KOPT-K1 (cell line): ENCODE measurements around the gene PPP2R5C.

Source experiments
- H3K27ac ChIP-seq: fragments of 200-600 bp; sonication (generic); 2 replicates; pipeline ENCODE4 v1.5.1; 2016; ENCODE audit warnings: antibody characterized with exemption, mild to moderate bottlenecking, low read depth, low read length; ENCODE audit not compliant: poor library complexity, severe bottlenecking
- H3K36me3 ChIP-seq: fragments of 200-600 bp; sonication (generic); 2 replicates; pipeline ENCODE4 v1.5.1; 2017; ENCODE audit warnings: antibody characterized with exemption, mild to moderate bottlenecking, low read length, moderate library complexity; ENCODE audit not compliant: insufficient read depth
- H3K9me3 ChIP-seq: fragments of 200-600 bp; sonication (generic); 2 replicates; pipeline ENCODE4 v1.5.1; 2017; ENCODE audit warnings: antibody characterized with exemption, low read length, mild to moderate bottlenecking; ENCODE audit not compliant: insufficient read depth, poor library complexity, severe bottlenecking

The PPP2R5C gene

DNA sequence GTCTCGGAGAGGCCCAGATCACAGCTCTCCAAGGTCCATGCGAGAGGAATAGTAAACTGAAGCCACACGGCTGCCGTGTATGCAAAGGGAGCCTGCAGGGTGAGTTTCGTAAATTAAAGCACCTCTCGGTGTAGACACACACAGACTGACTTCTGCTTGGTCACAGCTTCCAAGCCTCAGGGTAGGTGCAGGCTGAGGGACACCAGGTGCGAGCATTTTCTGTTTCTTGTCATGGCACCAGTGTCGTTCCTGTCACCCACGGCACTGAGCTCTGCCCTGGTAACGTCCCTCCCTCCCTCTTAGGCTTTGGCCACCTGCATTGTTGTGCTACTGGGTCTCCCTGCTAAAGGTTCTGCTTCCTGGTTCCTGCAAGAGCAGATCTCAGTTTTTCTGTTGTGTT is 126.7 kb downstream of the PPP2R5C start:
- peaks cover 97% of the 10 kb centered on the region for H3K36me3 ChIP-seq
- no peaks in the 10 kb centered on the region for H3K9me3 ChIP-seq
- no peak overlapping the region for H3K27ac ChIP-seq

GRCh38 chr14:101889366-101889765 is 127.9 kb downstream of the PPP2R5C start:
- no peak overlapping the region for H3K27ac ChIP-seq
- H3K9me3 ChIP-seq: no peaks in the 10 kb centered on the region
- peaks cover 97% of the 10 kb centered on the region for H3K36me3 ChIP-seq

DNA sequence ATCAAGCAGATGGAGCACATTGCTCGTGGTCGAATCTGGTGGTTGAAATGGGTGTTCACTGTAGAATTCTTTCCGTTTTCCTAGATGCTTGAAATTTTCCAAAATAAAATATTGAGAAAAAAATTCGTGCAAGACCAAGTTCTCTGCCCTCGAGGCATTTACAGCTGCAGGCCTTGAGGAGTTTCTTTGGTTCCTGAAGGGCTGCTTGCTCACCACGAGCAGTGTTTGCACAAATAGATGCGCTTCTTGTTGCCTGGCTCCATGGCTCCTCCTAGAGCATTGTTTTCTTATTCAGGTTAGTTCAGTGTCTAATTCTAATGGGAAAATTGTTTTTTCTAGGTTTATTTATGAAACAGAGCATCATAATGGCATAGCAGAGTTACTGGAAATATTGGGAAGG is 128.4 kb downstream of the PPP2R5C start:
- no peaks in the 10 kb centered on the region for H3K9me3 ChIP-seq
- H3K27ac ChIP-seq: no peak overlapping the region
- peaks cover 97% of the 10 kb centered on the region for H3K36me3 ChIP-seq

- H3K27ac ChIP-seq: no peak overlapping the region
Measured at GRCh38 chr14:101891471-101891870, 130.0 kb downstream of the PPP2R5C start.

GRCh38 chr14:101893759-101894158 is 132.2 kb downstream of the PPP2R5C start:
- H3K36me3 ChIP-seq: peaks cover 97% of the 10 kb centered on the region
- H3K27ac ChIP-seq: no peak overlapping the region

More at GRCh38 chr14:101891471-101891870, 130.0 kb downstream of the PPP2R5C start:
- peaks cover 97% of the 10 kb centered on the region for H3K36me3 ChIP-seq
- no peaks in the 10 kb centered on the region for H3K9me3 ChIP-seq

GRCh38 chr14:101894365-101895081 is 133.0 kb downstream of the PPP2R5C start:
- Histone ChIP-seq H3K9me3 (no peaks in the 10 kb centered on the region), H3K27ac (no peak overlapping the region), H3K36me3 (peaks cover 97% of the 10 kb centered on the region)

More at GRCh38 chr14:101893759-101894158, 132.2 kb downstream of the PPP2R5C start:
- no peaks in the 10 kb centered on the region for H3K9me3 ChIP-seq

DNA sequence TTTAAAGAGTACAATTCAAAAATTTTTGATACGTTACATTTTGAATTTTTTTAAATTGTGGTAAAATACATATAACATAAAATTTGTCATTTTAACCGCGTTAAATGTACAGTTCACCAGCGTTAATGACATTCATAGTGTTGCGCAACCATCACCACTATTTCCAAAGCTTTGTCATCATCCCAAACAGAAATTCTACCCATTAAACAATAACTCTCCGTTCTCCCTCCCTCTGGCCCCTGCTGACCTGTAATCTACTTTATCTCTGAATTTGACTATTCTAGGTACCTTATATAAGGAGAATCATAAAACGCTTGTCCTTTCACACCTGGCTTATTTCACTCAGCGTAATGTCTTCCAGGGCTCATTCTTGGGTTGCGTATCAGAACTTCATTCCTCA is 133.7 kb downstream of the PPP2R5C start:
- no peaks in the 10 kb centered on the region for H3K9me3 ChIP-seq
- no peak overlapping the region for H3K27ac ChIP-seq
- peaks cover 97% of the 10 kb centered on the region for H3K36me3 ChIP-seq

GRCh38 chr14:101897326-101897725 is 135.8 kb downstream of the PPP2R5C start:
- Histone ChIP-seq H3K27ac (no peak overlapping the region), H3K36me3 (peaks cover 98% of the 10 kb centered on the region), H3K9me3 (no peaks in the 10 kb centered on the region)

DNA sequence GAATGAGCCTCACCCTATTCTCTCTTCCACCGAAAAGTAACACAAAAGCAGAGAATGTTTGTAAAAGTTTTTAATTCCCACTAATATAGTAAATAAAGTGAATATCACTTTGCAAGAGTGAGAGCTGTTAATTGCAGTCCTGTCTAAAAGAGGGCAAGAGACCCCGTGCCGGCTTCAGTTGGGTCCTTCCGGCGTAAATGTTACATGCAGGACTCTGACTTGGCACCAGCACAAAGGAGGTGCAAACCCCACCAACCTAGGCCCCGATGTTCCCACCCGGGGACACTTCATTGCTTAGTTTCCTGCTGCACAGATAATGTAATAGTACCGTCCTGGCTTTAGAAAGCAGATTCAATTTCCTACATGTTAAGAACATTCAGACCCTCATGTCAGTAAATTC is 136.9 kb downstream of the PPP2R5C start:
- Histone ChIP-seq H3K27ac (no peak overlapping the region), H3K9me3 (no peaks in the 10 kb centered on the region), H3K36me3 (peaks cover 98% of the 10 kb centered on the region)

- Histone ChIP-seq H3K27ac (no peak overlapping the region), H3K9me3 (no peaks in the 10 kb centered on the region), H3K36me3 (peaks cover 99% of the 10 kb centered on the region)
Measured at GRCh38 chr14:101899263-101899662, 137.8 kb downstream of the PPP2R5C start.

- Histone ChIP-seq H3K9me3 (no peaks in the 10 kb centered on the region), H3K27ac (no peak overlapping the region), H3K36me3 (peaks cover 99% of the 10 kb centered on the region)
Measured at GRCh38 chr14:101900253-101900652, 138.7 kb downstream of the PPP2R5C start.

GRCh38 chr14:101903111-101903561 is 141.6 kb downstream of the PPP2R5C start:
- H3K27ac ChIP-seq: no peak overlapping the region
- peaks cover 99% of the 10 kb centered on the region for H3K36me3 ChIP-seq
- H3K9me3 ChIP-seq: no peaks in the 10 kb centered on the region

- Histone ChIP-seq H3K27ac (no peak overlapping the region), H3K36me3 (peaks cover 98% of the 10 kb centered on the region), H3K9me3 (no peaks in the 10 kb centered on the region)
Measured at GRCh38 chr14:101905614-101906013, 144.1 kb downstream of the PPP2R5C start.

GRCh38 chr14:101906645-101907044 is 145.1 kb downstream of the PPP2R5C start:
- H3K27ac ChIP-seq: no peak overlapping the region
- H3K36me3 ChIP-seq: peaks cover 98% of the 10 kb centered on the region
- H3K9me3 ChIP-seq: no peaks in the 10 kb centered on the region

GRCh38 chr14:101907619-101908018 is 146.1 kb downstream of the PPP2R5C start:
- Histone ChIP-seq H3K9me3 (no peaks in the 10 kb centered on the region), H3K27ac (no peak overlapping the region), H3K36me3 (peaks cover 98% of the 10 kb centered on the region)

GRCh38 chr14:101908795-101909194 is 147.3 kb downstream of the PPP2R5C start:
- H3K9me3 ChIP-seq: no peaks in the 10 kb centered on the region
- H3K27ac ChIP-seq: no peak overlapping the region
- peaks cover 98% of the 10 kb centered on the region for H3K36me3 ChIP-seq
